ENCODE measurements around the gene MAMDC2.
"Not testable (repeated sequence)": the region's sequence is repeated elsewhere in the genome, so short reads cannot be mapped to it uniquely, and the experiment has no call there.

The MAMDC2 gene

GRCh38 chr9:70038171-70038621 is 5.5 kb upstream of the MAMDC2 start:
- not testable (repeated sequence) for DNase-seq

- no peak for DNase-seq
Measured at GRCh38 chr9:70040376-70040903, 3.2 kb upstream of the MAMDC2 start.

GRCh38 chr9:70042461-70043215 is 1.0 kb upstream of the MAMDC2 start:
- DNase-seq, result no peak

- no peak for DNase-seq
Measured at GRCh38 chr9:70043285-70043684, 363 bp upstream of the MAMDC2 start.

GRCh38 chr9:70044490-70045307 is 1.1 kb downstream of the MAMDC2 start:
- DNase-seq, result no peak

- no peak for DNase-seq
Measured at GRCh38 chr9:70045452-70045851, 1.8 kb downstream of the MAMDC2 start.

- peak in 3 of 14 donors; percentile 1 to 10 (median 7) for DNase-seq
Measured at GRCh38 chr9:70046274-70047070, 2.8 kb downstream of the MAMDC2 start.

- peak in 4 of 14 donors; percentile 4 to 53 (median 25) for DNase-seq
Measured at GRCh38 chr9:70049236-70049635, 5.6 kb downstream of the MAMDC2 start.

GRCh38 chr9:70049672-70050271 is 6.1 kb downstream of the MAMDC2 start:
- peak in 6 of 14 donors; percentile 4 to 53 (median 12) for DNase-seq

- no peak for DNase-seq
Measured at GRCh38 chr9:70052768-70053167, 9.1 kb downstream of the MAMDC2 start.

- no peak for DNase-seq
Measured at GRCh38 chr9:70053864-70054263, 10.2 kb downstream of the MAMDC2 start.

- DNase-seq, result no peak
Measured at GRCh38 chr9:70054521-70054920, 10.9 kb downstream of the MAMDC2 start.

- DNase-seq, result no peak
Measured at GRCh38 chr9:70055406-70056210, 12.0 kb downstream of the MAMDC2 start.

GRCh38 chr9:70056211-70056944 is 12.7 kb downstream of the MAMDC2 start:
- DNase-seq, result no peak

- no peak for DNase-seq
Measured at GRCh38 chr9:70058569-70059116, 15.0 kb downstream of the MAMDC2 start.

GRCh38 chr9:70060148-70060882 is 16.7 kb downstream of the MAMDC2 start:
- no peak for DNase-seq

GRCh38 chr9:70060883-70061507 is 17.3 kb downstream of the MAMDC2 start:
- DNase-seq, result no peak

GRCh38 chr9:70061776-70062175 is 18.1 kb downstream of the MAMDC2 start:
- no peak for DNase-seq

- no peak for DNase-seq
Measured at GRCh38 chr9:70064496-70064895, 20.8 kb downstream of the MAMDC2 start.

Measured in C1 segment of cervical spinal cord (tissue), 14 donors.